Measurements from ENCODE around the gene MYCN.
"Not testable (repeated sequence)": the region's sequence is repeated elsewhere in the genome, so short reads cannot be mapped to it uniquely, and the experiment has no call there.

MYCN gene

DNA sequence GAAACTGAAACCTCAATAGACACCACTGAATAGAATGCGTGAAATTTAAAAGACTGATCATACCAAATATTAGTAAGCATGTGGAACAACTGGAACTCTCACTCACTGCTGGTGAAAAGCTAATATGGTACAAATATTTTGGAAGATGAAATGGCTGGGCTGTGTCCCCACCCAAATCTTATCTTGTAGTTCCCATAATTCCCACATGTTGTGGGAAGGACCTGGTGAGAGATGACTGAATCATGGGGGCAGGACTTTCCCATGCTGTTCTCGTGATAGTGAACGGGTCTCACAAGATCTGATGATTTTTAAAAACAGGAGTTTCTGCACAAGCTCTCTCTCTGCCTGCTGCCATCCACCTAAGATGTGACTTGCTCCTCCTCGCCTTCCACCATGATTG lies 32.0 kb upstream of the MYCN start:
- DNase-seq: no peak

DNA sequence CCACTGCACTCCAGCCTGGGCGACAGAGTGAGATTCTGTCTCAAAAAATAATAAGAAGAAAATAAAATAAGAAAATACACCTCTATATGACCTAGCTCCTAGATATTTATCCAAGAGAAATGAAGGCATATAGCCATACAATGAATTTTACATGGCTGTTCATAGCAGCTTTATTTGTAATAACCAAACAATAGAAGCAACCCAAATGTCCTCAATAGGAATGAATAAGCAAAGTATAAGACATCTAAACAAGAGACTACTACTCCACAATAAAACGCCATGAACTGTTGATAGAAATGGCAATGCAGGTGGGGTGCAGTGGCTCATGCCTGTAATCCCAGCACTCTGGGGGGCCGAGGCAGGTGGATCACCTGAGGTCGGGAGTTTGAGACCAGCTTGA lies 31.2 kb upstream of the MYCN start:
- no peak for DNase-seq

DNA sequence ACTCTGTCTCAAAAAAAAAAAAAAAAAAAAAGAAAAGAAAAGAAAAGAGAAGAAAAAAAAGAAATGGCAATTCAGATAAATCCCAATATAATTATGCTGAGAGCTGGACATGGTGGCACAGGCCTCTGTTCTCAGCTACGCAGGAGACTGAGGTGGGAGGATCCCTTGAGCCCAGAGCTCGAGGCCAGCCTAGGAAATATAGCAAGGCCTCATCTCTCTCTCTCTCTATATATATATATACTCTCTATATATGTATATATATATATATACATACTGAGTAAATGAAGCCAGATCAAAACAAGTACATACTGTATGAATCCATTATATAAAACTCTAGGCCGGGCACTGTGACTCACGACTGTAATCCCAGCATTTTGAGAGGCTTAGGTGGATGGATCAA lies 30.6 kb upstream of the MYCN start:
- DNase-seq: no peak

DNA sequence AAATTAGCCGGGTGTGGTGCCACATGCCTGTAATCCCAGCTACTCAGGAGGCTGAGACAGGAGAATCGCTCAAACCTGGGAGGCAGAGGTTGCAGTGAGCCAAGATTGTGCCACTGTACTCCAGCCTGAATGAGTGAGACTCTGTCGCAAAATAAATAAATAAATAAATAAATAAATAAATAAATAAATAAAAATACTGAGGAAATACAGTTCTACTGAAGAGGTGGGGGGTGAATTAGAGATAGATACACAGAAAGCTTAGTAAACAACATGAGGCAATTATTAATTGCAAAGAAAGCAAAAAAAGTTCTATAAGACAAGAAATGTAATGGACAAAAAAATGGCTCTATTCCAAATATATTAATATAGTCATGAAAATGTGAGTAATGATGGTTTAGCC lies 29.1 kb upstream of the MYCN start:
- not testable (repeated sequence) for DNase-seq

DNA sequence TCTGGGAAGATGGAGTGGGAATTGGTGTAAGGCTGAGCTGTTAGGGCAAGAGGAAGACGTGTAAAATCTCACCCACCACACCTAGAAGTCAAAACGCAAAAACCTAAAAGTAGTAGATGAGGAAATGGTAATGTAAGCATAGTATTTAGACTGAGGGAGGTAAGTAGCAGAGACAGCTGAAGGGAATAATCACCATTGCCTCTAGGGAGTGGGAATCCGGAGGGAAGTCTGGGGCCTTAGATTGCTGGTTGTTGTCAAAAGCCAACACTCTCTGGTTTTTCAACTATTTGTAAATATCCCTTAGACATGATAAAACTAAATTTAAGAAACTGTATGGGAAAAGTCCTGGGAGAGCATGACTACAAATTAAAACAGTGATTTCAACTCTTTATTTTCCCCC lies 28.7 kb upstream of the MYCN start:
- no peak for DNase-seq

DNA sequence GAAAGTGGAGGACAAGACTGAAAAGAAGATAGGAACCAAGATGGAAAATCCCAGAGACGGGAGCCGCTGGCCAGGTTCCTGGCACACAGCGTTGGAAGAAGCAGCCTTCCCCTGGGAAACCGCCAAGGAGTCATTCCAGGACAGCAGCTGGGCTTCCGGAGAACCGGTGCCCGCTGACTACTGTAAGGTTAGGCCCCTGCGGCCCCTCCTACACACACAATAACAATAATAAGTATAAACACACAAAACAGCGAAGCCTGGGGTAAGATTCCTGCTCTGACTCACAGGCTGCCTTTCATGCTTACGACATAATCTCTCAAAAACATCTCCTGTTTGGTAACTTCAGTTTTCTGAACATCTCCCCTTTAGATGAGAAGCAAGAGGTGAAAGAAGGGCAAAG lies 28.1 kb upstream of the MYCN start:
- DNase-seq: no peak

DNA sequence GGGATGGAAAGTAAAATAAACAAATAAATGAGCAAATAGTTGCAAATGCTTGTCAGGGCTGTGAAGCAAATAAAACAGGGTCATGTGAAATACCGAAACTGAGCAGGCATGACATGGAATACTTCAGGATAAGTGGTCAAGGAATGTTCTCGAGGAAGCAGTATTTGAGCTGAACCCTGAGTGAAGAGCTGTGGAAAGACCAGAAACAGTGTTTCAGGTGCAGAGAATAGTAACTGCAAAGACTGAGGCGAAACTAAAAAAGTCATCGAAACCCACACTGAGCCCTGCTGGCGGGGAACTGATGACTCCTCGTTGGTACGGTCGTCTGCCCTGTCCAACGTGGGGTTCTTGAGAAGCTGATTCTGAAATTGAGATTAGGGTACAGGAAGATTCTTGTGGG lies 27.2 kb upstream of the MYCN start:
- no peak for DNase-seq

DNA sequence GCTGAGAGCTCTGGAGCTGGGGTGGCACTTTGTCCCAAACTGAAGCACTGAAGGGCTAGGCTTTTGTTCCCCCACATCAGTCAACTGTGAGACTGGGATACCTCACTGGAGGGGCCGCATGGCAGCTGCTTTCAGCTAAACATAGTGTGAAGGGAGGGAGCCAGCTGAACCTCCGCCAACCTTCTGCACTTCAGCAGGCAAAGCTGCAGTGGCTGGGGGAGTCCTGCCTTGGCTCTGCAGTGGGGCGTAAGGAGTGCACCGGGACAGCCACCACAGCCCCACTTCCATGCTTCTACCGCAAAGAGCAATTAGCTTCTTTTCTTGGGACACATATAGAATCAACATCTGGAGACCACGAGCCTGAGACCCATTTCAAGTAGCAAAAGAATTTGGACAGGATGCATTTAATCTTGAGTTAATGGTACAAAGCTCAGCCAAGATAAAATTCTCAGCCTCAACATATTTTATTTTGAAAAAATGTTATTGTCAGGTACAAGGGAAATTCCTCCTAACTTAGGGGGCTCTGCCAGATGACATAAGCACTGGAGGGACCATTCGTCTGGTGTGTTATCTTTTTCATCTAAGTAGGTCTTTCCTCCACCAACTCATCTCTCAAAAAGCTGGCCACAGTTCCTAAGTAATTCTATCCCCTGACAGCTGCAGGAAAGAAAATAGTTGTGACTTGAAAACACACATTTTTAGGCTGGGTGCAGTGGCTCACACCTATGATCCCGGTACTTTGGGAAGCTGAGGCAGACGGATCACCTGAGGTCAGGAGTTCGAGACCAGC lies 25.6 kb upstream of the MYCN start:
- DNase-seq: no peak

DNA sequence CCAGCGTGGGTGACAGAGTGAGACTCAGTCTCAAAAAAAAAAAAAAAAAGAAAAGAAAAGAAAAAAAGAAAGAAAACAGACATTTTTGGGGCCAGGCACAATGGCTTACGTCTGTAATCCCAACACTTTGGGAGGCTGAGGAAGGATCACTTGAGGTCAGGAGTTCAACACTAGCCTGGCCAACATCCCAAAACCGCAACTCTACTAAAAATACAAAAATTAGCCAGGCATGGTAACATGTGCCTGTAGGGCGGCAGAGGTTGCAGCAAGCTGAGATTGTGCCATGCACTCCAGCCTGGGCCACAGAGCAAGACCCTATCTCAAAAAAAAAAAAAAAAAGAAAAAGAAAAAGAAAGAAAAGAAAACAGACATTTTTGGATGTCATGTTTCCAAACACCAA lies 24.8 kb upstream of the MYCN start:
- DNase-seq: not testable (repeated sequence)

DNA sequence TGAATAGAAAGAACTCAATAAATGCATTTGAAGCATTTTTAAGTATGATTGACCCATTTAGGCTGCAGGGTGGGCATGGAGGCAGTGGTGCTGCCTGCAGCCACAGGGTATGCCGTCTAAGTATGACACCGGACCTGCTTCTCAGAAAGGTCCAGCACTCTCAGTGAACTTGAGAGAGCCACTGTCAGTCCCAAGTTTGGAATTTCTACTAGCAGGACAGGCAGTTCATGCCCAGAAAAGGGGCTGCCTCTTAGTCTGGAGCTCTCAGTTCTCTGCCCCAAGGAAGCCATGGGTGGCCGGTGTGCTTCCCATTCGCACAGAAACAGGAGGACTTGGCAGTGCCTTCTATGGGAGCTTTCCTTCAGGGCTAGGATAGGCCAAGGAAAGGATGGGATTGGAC lies 24.0 kb upstream of the MYCN start:
- no peak for DNase-seq

DNA sequence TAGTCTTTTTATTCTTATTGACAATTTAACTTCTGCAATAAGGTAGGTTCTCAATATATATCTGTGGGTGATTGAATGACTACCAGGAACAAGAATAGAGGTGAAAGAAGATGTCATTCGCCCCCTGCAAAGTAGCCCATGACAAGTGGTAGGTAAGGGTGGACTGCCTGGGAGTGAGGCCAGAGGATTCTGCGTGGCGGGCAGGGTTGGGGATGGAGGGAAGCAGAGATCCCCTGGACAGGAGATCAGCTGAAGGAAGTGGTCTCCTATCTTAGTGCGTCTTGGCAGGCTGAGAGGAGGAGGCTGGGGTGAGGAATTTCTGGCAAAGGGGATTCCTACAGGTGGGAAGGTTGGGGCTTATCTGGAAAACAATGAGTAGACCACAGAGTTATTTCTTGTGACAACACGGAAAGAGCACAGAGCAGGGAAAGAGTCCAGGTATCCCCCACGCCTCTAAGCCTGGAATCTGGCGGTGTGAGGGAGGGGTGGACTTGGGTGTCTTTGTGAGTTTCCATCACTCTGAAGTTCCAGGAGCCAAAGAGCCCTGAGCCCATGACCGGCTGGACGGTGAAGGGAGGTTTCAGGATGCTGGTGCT lies 21.5 kb upstream of the MYCN start:
- no peak for DNase-seq

DNA sequence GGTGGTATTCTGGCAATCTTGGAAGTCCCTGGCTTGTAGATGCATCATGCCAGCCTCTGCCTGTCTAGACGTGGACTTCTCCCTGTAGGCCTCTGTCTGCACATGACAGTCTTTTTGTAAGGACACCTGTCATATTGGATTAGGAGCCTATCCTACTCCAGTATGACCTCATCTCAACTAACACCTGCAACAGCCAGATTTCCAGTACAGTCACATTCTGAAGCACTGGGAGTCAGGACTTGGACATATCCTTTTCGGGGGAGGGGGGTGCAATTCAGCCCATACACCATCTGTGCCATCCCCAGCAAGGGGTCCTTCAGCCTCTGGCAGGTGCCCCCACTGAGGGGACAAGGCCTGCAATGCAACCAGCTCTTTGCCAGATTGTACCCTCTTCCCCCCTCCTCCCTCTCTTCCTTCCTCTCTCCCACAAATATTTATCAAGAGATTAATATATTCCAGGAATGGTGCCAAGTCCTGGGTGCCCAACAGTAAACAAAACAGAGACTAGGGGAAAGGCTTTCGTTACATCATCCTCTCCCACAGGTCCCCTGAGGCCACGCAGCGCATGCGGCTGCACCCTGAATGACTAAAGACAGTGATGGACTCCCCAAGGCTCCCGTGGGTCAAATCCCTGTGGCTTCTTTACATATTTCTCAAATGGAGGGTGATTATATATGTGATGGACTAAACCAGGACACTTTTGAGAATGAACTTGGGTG lies 20.5 kb upstream of the MYCN start:
- no peak for DNase-seq

DNA sequence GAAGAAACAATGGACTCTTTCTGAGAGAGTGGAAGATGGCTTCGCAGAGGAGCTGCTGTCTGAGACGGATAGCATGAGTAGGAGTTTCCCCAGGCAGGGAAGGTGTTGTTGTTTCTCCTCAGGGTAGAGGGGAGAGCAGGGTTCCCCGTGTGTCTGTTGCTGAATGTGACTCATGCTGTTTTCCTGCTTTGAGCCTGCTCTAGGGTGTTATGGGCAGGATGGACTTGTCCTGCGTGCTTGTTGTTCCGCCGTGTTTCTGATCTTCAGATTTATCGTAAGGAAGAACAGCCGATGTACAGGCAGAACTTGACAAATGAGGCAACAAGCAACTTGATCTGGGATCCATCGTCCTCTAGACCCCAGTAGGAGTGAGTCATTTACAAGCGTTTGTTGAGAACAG lies 19.7 kb upstream of the MYCN start:
- DNase-seq: no peak

DNA sequence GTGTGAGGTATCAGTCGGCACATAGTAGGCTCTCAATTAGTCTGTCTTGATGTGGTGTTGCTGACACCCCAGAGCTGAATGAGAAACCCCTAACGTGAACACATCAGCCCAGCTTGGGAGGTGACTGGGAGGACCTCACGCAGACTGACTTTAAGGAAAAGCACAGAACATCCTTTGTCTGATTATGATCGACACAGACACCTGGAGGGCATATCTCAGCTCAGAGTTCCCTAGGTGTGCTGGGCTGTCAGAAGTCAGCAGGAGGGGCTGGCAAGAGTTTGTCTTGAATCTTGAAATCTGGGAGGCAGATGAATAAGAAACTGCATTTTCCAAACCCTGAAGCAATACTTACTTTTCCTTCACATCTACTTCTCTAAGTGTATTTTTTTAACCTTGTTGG lies 16.8 kb upstream of the MYCN start:
- no peak for DNase-seq

DNA sequence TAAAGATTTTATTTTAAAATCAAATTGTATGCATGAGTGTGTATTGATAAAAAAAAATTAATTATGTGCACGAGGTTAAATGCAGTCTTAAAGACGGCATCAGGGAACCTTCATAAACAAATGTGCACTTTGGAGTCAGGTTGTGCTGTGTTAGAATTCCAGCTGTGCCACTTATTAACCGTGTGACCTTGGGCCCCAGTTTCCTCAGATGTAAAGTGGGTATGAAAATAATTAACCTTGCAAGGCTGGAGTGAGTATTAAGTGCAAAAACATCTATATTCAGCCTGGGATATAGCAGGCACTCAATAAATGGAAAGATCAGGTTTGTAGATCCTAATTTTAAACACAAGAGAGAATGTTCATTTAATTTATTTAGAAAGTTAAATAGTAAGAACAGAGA lies 14.5 kb upstream of the MYCN start:
- DNase-seq: no peak

DNA sequence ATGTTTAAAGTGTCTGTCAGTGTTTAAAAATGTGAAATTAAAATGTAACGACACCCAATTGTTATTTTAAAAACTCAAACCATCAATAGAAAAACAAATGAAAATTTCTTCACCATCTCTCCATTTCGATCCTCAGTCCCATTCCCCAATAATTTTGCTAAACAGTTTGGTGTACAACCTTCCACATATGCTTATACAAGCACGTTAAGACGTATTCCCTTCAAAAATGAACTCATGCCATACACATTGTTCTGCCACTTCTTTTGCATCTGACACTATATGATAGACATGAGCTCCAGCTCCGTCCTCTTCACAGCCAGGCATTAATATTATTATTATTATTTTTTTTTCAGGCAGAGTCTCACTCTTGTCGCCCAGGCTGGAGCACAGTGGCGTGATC lies 14.1 kb upstream of the MYCN start:
- no peak for DNase-seq

DNA sequence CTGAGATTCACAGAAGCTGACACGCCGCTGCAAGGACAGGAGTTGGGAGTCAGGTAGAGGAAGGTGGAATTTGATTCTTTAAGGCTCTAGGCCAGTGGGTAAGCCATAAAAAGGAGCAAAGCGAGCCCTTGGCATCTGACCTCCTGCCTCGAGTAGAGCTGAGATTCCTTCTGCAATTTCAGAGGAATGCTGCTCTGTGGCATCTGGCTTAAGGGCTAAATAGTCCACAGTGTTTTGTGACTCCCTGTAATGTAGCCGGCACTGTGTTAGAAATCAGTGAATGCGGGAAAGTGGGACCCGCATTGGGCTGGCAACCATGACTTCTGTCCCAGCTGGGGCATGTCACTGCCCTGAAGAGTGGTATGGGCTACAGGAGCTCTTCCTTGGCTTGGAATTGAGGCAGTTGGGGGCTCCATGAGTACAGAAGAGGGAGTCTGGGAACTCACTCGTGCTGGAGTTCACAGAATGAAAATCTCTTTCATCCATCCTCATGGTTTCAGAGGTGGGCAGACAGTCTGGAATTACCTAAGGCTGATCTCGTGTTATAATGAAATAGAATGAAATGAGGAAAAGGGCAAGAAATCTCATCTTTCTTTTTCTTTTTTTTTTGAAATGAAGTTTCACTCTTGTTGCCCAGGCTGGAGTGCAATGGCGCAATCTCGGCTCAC lies 12.7 kb upstream of the MYCN start:
- DNase-seq: no peak

DNA sequence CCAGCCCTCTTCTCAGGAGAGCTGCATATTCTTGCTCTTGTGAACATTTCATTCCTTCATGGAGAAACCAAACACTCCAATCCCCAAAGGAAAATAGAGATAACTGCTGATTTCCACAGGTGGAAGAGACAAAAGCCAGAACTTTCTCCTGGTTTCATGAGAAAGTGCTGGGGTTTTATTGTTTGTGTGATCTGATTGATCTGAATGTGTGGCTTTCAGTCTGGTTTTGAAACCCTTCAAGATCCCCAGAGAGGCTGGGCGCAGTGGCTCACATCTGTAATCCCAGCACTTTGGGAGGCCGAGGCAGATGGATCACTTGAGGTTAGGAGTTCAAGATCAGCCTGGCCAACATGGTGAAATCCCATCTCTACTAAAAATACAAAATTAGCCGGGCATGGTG lies 11.3 kb upstream of the MYCN start:
- DNase-seq: not testable (repeated sequence)

DNA sequence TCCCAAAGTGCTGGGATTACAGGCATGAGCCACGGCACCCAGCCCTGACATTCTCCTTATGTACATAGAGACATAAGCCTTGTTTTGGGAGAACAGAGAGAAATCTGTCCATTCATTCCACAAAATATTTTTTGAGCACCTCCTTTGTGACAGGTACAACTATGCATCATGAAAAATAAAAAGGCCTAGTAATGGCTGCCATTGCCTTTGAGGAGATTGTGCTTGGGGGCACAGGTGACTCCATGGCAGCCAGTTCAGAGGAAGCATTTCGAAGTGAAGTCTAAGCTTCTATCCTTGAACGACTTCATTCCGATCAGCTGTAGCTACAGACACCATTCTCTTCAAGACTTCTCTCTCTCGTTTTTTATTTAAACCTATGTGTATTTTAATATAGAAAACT lies 10.5 kb upstream of the MYCN start:
- no peak for DNase-seq

DNA sequence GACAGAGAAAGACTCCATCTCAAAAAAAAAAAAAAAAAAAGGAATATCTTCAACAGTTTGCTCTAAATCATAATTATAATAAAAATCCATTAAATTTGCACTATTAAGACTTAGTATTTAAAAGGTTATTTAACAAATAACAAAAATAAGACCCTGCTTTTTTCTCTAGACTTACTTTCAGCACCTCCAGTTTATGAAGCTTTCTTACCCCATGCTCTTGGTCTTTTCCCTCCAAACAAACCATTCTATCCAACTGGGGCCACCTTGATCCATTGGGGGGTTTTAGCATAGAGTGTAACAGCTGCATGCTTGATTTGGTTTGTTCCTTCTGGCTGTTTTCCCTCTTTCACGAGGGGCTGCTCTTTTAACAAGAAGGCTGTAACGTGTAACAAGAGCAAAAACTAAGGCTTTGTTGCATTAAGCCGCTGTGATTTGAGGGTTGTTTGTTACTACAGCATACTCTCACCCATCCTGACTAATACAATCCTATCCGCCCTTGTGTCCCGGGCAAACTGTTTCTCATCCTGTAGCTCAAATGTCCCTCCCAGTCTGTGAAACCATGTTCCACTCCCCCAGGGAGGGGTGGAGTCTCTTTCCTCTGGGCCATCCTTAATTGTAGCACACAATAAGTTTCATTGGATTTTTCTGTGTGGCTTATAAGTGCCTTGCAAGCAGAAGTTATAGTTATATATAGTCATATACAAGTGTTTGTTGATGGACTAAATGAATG lies 9.6 kb upstream of the MYCN start:
- DNase-seq: no peak

DNA sequence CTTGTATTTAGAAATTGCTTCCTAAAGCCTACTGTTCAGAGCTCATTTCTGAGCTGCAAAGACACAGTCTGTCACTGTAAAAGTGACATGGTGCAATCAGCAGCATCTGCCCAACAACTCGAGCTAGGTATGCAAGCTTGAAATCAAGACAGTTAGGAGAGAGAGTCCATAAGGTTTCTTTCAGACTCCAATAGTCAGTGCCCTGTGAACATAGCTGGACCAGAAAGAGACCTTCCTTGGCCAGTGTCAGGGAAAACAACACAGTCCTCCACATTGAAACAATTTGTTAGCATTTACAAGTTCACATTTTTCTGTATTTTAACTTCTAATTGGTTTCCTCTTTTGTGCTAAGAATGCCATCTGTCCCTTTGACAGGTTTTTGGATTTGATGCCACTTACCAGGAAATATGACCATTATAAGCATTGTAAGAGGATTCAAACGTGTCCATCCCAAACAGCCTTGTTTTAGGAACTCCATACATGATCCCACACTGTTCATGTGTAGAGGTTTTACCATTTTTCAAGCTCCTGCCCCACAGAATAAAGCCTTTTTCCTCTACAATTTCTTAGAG lies 8.9 kb upstream of the MYCN start:
- no peak for DNase-seq

DNA sequence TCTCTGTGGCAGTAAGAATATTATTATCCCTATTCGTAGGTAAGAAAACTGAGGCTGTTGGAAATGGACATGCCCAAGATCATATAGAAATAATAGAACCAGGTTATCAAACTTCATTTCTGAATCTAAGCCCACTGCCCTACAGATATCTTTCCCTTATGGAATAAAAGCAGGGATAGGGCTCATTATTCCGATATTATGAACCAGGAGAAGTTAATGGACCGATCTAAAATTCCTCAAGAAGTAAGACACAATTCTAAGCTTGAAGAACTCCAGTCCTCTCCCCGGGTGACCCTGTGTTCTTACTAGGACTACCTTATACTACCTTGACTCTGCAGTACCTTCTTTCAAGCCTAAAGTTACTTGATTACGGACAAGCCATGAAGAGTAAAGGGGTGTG lies 8.4 kb upstream of the MYCN start:
- no peak for DNase-seq

All from hematopoietic multipotent progenitor cell treated with erythropoietin and hydrocortisone succinate and interleukin-3 and kit ligand, for 4 days (in vitro differentiated cells).